Adrenal gland (tissue), 12 donors: Measurements from ENCODE around the gene PDGFB. TPM values are rescaled to one million over a fixed set of nuclear protein-coding genes. Genes with fewer than 3 reads are reported as not detected.

Experiments
- DNase-seq, 7 donors: peaks; one replicate each; pipeline ENCODE4 v3.0.0-alpha.2; 2019 to 2020
- H3K27ac ChIP-seq, 5 donors: fragments of 200-600 bp; sonication (generic) in 4 of 5; 1 replicate in 3 of 5; 2 replicates in 2 of 5; pipeline versions ENCODE4 v1.5.1 to v1.8.0; 2016 to 2020; ENCODE audit warnings: mild to moderate bottlenecking in 1 of 5
- H3K27me3 ChIP-seq: fragments of 200-600 bp; 2 replicates; pipeline ENCODE4 v1.8.0; 2021
- H3K36me3 ChIP-seq, 2 donors: fragments of 200-600 bp; replicated peaks in 1 of 2; 1 replicate in 1 of 2; 2 replicates in 1 of 2; pipeline versions ENCODE4 v1.5.1 to v1.8.0; 2018 to 2022
- H3K4me1 ChIP-seq, 2 donors: fragments of 200-600 bp; replicated peaks in 1 of 2; 1 replicate in 1 of 2; 2 replicates in 1 of 2; pipeline versions ENCODE4 v1.5.1 to v1.8.0; 2018 to 2021
- H3K4me3 ChIP-seq, 4 donors: fragments of 200-600 bp; sonication (generic) in 3 of 4; one replicate each; pipeline ENCODE4 v1.5.1; 2016 to 2018
- H3K9me3 ChIP-seq, 3 donors: fragments of 200-600 bp; sonication (generic) in 1 of 3; replicated peaks in 1 of 3; 1 replicate in 2 of 3; 2 replicates in 1 of 3; pipeline versions ENCODE4 v1.5.1 to v1.8.0; 2016 to 2021
- POLR2A ChIP-seq, 2 donors: fragments of 450-650 bp; IDR thresholded peaks; one replicate each; pipeline ENCODE4 v1.6.1; 2017; ENCODE audit warnings: antibody characterized with exemption in 2 of 2, mild to moderate bottlenecking in 2 of 2, moderate library complexity in 1 of 2
- WGBS, 4 donors: extraction: QIAGEN DNeasy Blood & Tissue Kit in 2 of 4; methylation state at CpG; one replicate each; pipeline versions ENCODE4 v1.1.5 to v1.1.7; 2013 to 2017; 5-methylcytosine and 5-hydroxymethylcytosine counted together
- intact Hi-C, 2 donors: fragments of 100-400 bp; cut with DNase I; formaldehyde crosslinking; loops; one replicate each; pipeline versions ENCODE4 v1.14.1 to v1.15.0; 2022 to 2023
- polyA plus RNA-seq, 3 donors: library from polyadenylated mRNA; stranded (reverse); fragments of 200-250 nt in 2 of 3; fragments of 350-450 nt in 1 of 3; fragmentation: Illumina TruSeq in 1 of 3; extraction: RNeasy Lipid Tissue Mini Kit (QIAGEN cat#74804) in 1 of 3; gene quantifications; one replicate each; pipeline ENCODE4 v1.2.3, GENCODE V29; 2013 to 2014
- total RNA-seq, 9 donors: library from RNA; depleted of rRNA in 4 of 9; stranded (reverse); fragments of >200 nt in 4 of 9; fragments of 120-200 nt in 1 of 9; fragmentation: NEBNext Ultra II Directional in 1 of 9; extraction: Animal tissue kit (Norgen Biotek cat#: 25700) in 1 of 9; gene quantifications; one replicate each; pipeline versions ENCODE4 v1.1.0 to v1.2.4, GENCODE V29; 2013 to 2023
- TF ChIP-seq, protein P1 (sequence below), 6 experiments: fragments of 450-650 bp in 4 of 6; fragments of 200-600 bp in 2 of 6; sonication (generic) in 1 of 6; IDR thresholded peaks; 1 replicate in 5 of 6; 2 replicates in 1 of 6; pipeline versions ENCODE4 v1.5.1 to v1.8.0; 2016 to 2021; ENCODE audit warnings: antibody characterized with exemption in 6 of 6, mild to moderate bottlenecking in 2 of 6, moderate library complexity in 1 of 6
- donor health status: healthy with polysubstance abuse.
- donor health status: Bipolar disorder and iron deficiency.
- donor health status: DM: yes; HTN: yes; CAD: no.
- donor health status: DM: no; HTN: no; CAD: no.
- donor health status: DM: no; HTN: no; CAD: no.
- donor health status: DM: yes; HTN: yes; CAD: no.

PDGFB gene
- total and polyA plus RNA-seq, 12 donors, result 1.8 to 10.9 (median 6.1) TPM

DNA sequence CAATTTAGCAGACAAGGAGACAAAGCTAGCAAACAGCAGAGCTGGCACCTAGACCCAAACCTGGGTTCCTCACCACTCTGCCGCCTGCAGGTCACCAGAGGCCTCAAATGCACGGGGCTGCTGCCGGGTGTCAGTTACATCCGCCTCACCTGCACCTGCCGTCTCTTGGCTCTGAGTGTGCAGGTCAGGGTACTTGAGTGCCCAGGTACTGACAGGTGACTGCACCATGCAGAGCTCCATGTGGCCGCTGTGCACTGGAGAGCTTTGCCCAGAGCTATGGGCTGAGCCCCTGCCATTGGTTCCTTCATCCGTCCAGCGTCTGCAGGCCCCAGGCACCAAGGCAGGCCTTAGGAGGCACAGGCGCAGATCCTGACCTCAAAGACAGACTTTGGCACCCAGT lies 35.0 kb downstream of the PDGFB start:
- intact Hi-C loops, result no loop called here
- Histone ChIP-seq H3K4me3 (no peak overlapping the region), H3K27ac (no peak overlapping the region), H3K36me3 (no peaks in the 10 kb centered on the region), H3K9me3 (no peaks in the 10 kb centered on the region), H3K4me1 (no peaks in the 10 kb centered on the region), H3K27me3 (no peaks in the 10 kb centered on the region)
- TF ChIP-seq POLR2A (IDR thresholded peaks at IDR 0.05), result no peak
- TF ChIP-seq, protein P1, sequence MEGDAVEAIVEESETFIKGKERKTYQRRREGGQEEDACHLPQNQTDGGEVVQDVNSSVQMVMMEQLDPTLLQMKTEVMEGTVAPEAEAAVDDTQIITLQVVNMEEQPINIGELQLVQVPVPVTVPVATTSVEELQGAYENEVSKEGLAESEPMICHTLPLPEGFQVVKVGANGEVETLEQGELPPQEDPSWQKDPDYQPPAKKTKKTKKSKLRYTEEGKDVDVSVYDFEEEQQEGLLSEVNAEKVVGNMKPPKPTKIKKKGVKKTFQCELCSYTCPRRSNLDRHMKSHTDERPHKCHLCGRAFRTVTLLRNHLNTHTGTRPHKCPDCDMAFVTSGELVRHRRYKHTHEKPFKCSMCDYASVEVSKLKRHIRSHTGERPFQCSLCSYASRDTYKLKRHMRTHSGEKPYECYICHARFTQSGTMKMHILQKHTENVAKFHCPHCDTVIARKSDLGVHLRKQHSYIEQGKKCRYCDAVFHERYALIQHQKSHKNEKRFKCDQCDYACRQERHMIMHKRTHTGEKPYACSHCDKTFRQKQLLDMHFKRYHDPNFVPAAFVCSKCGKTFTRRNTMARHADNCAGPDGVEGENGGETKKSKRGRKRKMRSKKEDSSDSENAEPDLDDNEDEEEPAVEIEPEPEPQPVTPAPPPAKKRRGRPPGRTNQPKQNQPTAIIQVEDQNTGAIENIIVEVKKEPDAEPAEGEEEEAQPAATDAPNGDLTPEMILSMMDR (IDR thresholded peaks at IDR 0.05), result no peak
- no peak for DNase-seq
- 85 to 94% (median 89%) methylated on average over 3 to 9 of the region's 9 CpGs for WGBS, 4 donors

GRCh38 chr22:39208013-39208680 lies 36.6 kb downstream of the PDGFB start:
- no peak for DNase-seq
- H3K36me3 ChIP-seq, result no peaks in the 10 kb centered on the region
- 80 to 88% (median 87%) methylated on average over 11 of the region's 11 CpGs for WGBS, 4 donors
- no peaks in the 10 kb centered on the region for H3K9me3 ChIP-seq
- H3K4me1 ChIP-seq, result no peaks in the 10 kb centered on the region
- no peak overlapping the region for H3K4me3 ChIP-seq
- H3K27me3 ChIP-seq, result no peaks in the 10 kb centered on the region
- TF ChIP-seq, protein P1 (IDR thresholded peaks at IDR 0.05), result no peak
- TF ChIP-seq POLR2A (IDR thresholded peaks at IDR 0.05), result no peak
- intact Hi-C loops, result no loop called here
- H3K27ac ChIP-seq, result no peak overlapping the region

GRCh38 chr22:39207141-39208012 lies 37.4 kb downstream of the PDGFB start:
- intact Hi-C loops, result no loop called here
- Histone ChIP-seq H3K4me3 (no peak overlapping the region), H3K9me3 (no peaks in the 10 kb centered on the region), H3K27ac (no peak overlapping the region), H3K27me3 (no peaks in the 10 kb centered on the region), H3K36me3 (no peaks in the 10 kb centered on the region), H3K4me1 (no peaks in the 10 kb centered on the region)
- no peak for DNase-seq
- WGBS, 4 donors, result 72 to 81% (median 76%) methylated on average over 4 to 15 of the region's 15 CpGs
- TF ChIP-seq POLR2A (IDR thresholded peaks at IDR 0.05), result no peak
- TF ChIP-seq, protein P1 (IDR thresholded peaks at IDR 0.05), result no peak

DNA sequence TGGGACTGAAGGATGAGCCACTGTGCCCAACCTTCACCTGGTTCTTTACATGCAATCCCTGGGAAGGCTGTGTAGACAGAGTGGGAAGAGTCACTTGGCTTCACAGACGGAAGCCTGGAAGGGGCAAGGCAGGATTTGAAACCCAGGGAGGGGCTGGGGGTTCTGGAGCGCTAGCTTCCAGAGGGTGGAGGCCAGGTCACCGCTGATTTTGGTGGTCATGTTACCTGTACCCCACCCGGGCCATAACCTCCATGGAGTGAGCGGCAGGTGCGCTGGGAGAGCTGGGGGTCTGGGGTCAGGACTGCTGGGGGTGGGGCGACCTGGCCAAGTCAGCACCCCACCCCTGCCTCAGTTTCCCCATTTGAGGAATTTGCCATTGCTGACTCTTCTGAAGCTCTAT lies 38.3 kb downstream of the PDGFB start:
- intact Hi-C loops, result no loop called here
- Histone ChIP-seq H3K4me1 (no peaks in the 10 kb centered on the region), H3K27me3 (no peaks in the 10 kb centered on the region), H3K4me3 (no peak overlapping the region), H3K9me3 (no peaks in the 10 kb centered on the region), H3K27ac (no peak overlapping the region), H3K36me3 (no peaks in the 10 kb centered on the region)
- TF ChIP-seq, protein P1 (IDR thresholded peaks at IDR 0.05), result no peak
- no peak for TF ChIP-seq POLR2A (IDR thresholded peaks at IDR 0.05)
- no peak for DNase-seq
- 82 to 96% (median 88%) methylated on average over 3 to 7 of the region's 7 CpGs for WGBS, 4 donors
